ENCODE results near the gene LRRC56.

Gene LRRC56

DNA sequence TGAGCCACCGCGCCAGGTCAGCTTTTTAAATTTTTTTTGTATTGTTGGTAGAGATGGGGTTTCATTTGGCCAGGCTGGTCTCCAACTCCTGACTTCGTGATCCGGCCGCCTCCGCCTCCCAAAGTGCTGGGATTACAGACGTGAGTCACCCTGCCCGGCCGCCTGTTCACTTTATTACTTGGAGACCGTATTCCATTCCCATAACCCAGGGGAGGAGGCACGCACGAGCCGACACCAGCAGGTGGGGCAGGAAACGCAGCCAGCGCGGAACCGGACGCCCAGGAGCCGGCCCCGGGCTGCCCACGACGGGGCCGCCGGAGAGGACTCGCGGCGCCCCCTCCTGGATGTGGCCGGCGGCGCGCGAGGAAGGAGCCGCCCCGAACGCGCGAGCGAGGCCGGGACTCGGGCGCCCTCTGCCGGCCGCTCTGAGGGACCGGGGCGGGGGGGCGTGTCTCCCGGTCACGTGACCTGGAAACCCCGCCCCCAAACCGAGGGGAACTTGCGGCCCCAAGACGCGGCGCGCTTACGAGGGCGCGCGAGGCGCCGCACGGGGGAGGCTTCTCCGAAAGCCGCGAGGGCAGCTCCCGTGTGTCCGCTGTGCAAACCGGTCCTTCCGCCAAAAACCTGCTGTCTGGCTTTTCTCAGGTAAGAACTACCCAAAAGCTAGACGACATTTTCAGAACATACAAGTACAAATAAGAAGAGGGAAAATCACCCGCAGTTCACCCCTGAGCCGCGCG is 18.7 kb upstream of the LRRC56 start (continued):
- TF ChIP-seq, protein P1, sequence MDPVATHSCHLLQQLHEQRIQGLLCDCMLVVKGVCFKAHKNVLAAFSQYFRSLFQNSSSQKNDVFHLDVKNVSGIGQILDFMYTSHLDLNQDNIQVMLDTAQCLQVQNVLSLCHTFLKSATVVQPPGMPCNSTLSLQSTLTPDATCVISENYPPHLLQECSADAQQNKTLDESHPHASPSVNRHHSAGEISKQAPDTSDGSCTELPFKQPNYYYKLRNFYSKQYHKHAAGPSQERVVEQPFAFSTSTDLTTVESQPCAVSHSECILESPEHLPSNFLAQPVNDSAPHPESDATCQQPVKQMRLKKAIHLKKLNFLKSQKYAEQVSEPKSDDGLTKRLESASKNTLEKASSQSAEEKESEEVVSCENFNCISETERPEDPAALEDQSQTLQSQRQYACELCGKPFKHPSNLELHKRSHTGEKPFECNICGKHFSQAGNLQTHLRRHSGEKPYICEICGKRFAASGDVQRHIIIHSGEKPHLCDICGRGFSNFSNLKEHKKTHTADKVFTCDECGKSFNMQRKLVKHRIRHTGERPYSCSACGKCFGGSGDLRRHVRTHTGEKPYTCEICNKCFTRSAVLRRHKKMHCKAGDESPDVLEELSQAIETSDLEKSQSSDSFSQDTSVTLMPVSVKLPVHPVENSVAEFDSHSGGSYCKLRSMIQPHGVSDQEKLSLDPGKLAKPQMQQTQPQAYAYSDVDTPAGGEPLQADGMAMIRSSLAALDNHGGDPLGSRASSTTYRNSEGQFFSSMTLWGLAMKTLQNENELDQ (tag by site-specific recombination; IDR thresholded peaks at IDR 0.05; ENCODE audit: low read depth): no peak
- TF ChIP-seq, protein P2, sequence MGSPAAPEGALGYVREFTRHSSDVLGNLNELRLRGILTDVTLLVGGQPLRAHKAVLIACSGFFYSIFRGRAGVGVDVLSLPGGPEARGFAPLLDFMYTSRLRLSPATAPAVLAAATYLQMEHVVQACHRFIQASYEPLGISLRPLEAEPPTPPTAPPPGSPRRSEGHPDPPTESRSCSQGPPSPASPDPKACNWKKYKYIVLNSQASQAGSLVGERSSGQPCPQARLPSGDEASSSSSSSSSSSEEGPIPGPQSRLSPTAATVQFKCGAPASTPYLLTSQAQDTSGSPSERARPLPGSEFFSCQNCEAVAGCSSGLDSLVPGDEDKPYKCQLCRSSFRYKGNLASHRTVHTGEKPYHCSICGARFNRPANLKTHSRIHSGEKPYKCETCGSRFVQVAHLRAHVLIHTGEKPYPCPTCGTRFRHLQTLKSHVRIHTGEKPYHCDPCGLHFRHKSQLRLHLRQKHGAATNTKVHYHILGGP (tag by site-specific recombination; IDR thresholded peaks at IDR 0.05): no peak
- TF ChIP-seq TCF7L2 (IDR thresholded peaks at IDR 0.05; ENCODE audit: borderline replicate concordance, low read depth, low read length) (no peak), ZXDB (tag by site-specific recombination; IDR thresholded peaks at IDR 0.05) (0 out of 2 replicates have a peak, but pooled peaks have one; percentile 17), ZSCAN23 (tag by site-specific recombination; IDR thresholded peaks at IDR 0.05) (no peak), ZNF76 (tag by site-specific recombination; IDR thresholded peaks at IDR 0.05; ENCODE audit: borderline replicate concordance, low read depth) (peak; percentile 48; the same call in 1 of the 2 replicates), ZNF175 (tag by site-specific recombination; IDR thresholded peaks at IDR 0.05) (no peak), ZNF341 (tag by site-specific recombination; IDR thresholded peaks at IDR 0.05; ENCODE audit: low read depth) (peak; percentile 52; the same call in 1 of the 2 replicates), ZNF133 (tag by site-specific recombination; IDR thresholded peaks at IDR 0.05) (no peak), ZSCAN30 (tag by site-specific recombination; IDR thresholded peaks at IDR 0.05) (peak; percentile 94), ZEB2 (tag by site-specific recombination; IDR thresholded peaks at IDR 0.05) (peak; percentile 70), GLIS1 (tag by site-specific recombination; IDR thresholded peaks at IDR 0.05) (peak; percentile 71), ZNF335 (tag by site-specific recombination; conservative IDR thresholded peaks at IDR 0.05) (peak; percentile 69), ZIC2 (tag by site-specific recombination; IDR thresholded peaks at IDR 0.05) (peak; percentile 43), TRIM28 (IDR thresholded peaks at IDR 0.05; ENCODE audit: borderline replicate concordance, low read length) (no peak), ZNF560 (tag by site-specific recombination; IDR thresholded peaks at IDR 0.05; ENCODE audit: borderline replicate concordance) (peak; percentile 82; the same call in 1 of the 2 replicates), EGR2 (tag by site-specific recombination; IDR thresholded peaks at IDR 0.05; ENCODE audit: low read depth) (peak; percentile 36; the same call in 1 of the 2 replicates)
- TF ChIP-seq, protein P3, sequence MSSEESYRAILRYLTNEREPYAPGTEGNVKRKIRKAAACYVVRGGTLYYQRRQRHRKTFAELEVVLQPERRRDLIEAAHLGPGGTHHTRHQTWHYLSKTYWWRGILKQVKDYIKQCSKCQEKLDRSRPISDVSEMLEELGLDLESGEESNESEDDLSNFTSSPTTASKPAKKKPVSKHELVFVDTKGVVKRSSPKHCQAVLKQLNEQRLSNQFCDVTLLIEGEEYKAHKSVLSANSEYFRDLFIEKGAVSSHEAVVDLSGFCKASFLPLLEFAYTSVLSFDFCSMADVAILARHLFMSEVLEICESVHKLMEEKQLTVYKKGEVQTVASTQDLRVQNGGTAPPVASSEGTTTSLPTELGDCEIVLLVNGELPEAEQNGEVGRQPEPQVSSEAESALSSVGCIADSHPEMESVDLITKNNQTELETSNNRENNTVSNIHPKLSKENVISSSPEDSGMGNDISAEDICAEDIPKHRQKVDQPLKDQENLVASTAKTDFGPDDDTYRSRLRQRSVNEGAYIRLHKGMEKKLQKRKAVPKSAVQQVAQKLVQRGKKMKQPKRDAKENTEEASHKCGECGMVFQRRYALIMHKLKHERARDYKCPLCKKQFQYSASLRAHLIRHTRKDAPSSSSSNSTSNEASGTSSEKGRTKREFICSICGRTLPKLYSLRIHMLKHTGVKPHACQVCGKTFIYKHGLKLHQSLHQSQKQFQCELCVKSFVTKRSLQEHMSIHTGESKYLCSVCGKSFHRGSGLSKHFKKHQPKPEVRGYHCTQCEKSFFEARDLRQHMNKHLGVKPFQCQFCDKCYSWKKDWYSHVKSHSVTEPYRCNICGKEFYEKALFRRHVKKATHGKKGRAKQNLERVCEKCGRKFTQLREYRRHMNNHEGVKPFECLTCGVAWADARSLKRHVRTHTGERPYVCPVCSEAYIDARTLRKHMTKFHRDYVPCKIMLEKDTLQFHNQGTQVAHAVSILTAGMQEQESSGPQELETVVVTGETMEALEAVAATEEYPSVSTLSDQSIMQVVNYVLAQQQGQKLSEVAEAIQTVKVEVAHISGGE (tag by site-specific recombination; conservative IDR thresholded peaks at IDR 0.05; ENCODE audit: low read depth): peak; percentile 48; the same call in 1 of the 2 replicates
- TF ChIP-seq, protein P4, sequence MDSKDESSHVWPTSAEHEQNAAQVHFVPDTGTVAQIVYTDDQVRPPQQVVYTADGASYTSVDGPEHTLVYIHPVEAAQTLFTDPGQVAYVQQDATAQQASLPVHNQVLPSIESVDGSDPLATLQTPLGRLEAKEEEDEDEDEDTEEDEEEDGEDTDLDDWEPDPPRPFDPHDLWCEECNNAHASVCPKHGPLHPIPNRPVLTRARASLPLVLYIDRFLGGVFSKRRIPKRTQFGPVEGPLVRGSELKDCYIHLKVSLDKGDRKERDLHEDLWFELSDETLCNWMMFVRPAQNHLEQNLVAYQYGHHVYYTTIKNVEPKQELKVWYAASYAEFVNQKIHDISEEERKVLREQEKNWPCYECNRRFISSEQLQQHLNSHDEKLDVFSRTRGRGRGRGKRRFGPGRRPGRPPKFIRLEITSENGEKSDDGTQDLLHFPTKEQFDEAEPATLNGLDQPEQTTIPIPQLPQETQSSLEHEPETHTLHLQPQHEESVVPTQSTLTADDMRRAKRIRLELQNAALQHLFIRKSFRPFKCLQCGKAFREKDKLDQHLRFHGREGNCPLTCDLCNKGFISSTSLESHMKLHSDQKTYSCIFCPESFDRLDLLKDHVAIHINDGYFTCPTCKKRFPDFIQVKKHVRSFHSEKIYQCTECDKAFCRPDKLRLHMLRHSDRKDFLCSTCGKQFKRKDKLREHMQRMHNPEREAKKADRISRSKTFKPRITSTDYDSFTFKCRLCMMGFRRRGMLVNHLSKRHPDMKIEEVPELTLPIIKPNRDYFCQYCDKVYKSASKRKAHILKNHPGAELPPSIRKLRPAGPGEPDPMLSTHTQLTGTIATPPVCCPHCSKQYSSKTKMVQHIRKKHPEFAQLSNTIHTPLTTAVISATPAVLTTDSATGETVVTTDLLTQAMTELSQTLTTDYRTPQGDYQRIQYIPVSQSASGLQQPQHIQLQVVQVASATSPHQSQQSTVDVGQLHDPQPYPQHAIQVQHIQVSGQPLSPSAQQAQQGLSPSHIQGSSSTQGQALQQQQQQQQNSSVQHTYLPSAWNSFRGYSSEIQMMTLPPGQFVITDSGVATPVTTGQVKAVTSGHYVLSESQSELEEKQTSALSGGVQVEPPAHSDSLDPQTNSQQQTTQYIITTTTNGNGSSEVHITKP (tag by site-specific recombination; IDR thresholded peaks at IDR 0.05): 0 out of 2 replicates have a peak, but pooled peaks have one; percentile 14
- TF ChIP-seq, protein P5, sequence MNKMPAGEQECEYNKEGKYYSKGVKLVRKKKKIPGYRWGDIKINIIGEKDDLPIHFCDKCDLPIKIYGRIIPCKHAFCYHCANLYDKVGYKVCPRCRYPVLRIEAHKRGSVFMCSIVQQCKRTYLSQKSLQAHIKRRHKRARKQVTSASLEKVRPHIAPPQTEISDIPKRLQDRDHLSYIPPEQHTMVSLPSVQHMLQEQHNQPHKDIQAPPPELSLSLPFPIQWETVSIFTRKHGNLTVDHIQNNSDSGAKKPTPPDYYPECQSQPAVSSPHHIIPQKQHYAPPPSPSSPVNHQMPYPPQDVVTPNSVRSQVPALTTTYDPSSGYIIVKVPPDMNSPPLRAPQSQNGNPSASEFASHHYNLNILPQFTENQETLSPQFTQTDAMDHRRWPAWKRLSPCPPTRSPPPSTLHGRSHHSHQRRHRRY (tag by site-specific recombination; IDR thresholded peaks at IDR 0.05): no peak
- TF ChIP-seq, protein P6, sequence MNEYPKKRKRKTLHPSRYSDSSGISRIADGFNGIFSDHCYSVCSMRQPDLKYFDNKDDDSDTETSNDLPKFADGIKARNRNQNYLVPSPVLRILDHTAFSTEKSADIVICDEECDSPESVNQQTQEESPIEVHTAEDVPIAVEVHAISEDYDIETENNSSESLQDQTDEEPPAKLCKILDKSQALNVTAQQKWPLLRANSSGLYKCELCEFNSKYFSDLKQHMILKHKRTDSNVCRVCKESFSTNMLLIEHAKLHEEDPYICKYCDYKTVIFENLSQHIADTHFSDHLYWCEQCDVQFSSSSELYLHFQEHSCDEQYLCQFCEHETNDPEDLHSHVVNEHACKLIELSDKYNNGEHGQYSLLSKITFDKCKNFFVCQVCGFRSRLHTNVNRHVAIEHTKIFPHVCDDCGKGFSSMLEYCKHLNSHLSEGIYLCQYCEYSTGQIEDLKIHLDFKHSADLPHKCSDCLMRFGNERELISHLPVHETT (tag by site-specific recombination; IDR thresholded peaks at IDR 0.05): no peak

All from HEK293 (cell line).